Motor neuron (in vitro differentiated cells): ENCODE results near the gene SPRING1. TPM values are rescaled to one million over a fixed set of nuclear protein-coding genes. Genes with fewer than 3 reads are reported as not detected.
"Not testable (repeated sequence)": the region's sequence is repeated elsewhere in the genome, so short reads cannot be mapped to it uniquely, and the experiment has no call there.

ENCODE experiments used
- ATAC-seq, 8 experiments: fragments of 200-7000 bp; cut with Tn5 transposase; replicated peaks in 6 of 8; 2 replicates each; pipeline ENCODE4 v1.8.0; 2021; ENCODE audit warnings: mild to moderate bottlenecking in 8 of 8, moderate library complexity in 8 of 8
- H3K27ac ChIP-seq, 2 donors: fragments of 250-450 bp; sonication (Bioruptor Pico); 2 replicates each; pipeline ENCODE4 v1.9.0; 2021; ENCODE audit warnings: antibody characterized with exemption in 2 of 2, mild to moderate bottlenecking in 2 of 2, moderate library complexity in 1 of 2
- H3K4me1 ChIP-seq, 2 donors: fragments of 250-450 bp; sonication (Bioruptor Pico); replicated peaks in 1 of 2; 2 replicates each; pipeline ENCODE4 v1.6.1; 2021; ENCODE audit warnings: antibody characterized with exemption in 2 of 2, mild to moderate bottlenecking in 2 of 2, moderate library complexity in 1 of 2
- H3K4me3 ChIP-seq, 5 donors: fragments of 250-450 bp; sonication (Bioruptor Pico); 2 replicates each; pipeline ENCODE4 v1.9.0; 2021; ENCODE audit warnings: antibody characterized with exemption in 5 of 5, mild to moderate bottlenecking in 5 of 5, moderate library complexity in 4 of 5
- WGBS, 10 experiments: fragments of 450-650 bp; shearing (Covaris generic); methylation state at CpG; one replicate each; pipeline ENCODE4 v1.0.0; 2022; 5-methylcytosine and 5-hydroxymethylcytosine counted together
- in situ Hi-C, 9 experiments: fragments of 400-800 bp; cut with MboI; loops; one replicate each; pipeline ENCODE4 v1.15.0; 2021; ENCODE audit warnings: low sequenced_read_pairs in 9 of 9, low pct_unique_long_range_greater_than_20kb in 2 of 9; ENCODE audit not compliant: unreplicated experiment in 9 of 9
- total RNA-seq, 8 experiments: library from RNA; unstranded; fragments of 300-600 nt; gene quantifications; 2 replicates each; pipeline versions ENCODE4 v1.2.3 to v1.2.4, GENCODE V29; 2022

Gene SPRING1
- total RNA-seq, 8 experiments from 2014 or later = 11.7 to 43.7 (median 23.9) TPM

- in situ Hi-C loops = no loop called here
- Histone ChIP-seq H3K27ac (no peak overlapping the region), H3K4me3 (no peak overlapping the region), H3K4me1 (peaks cover 0 to 7% of the 10 kb centered on the region in 2 donors)
- WGBS, 10 experiments = 62 to 100% (median 100%) methylated on average over 1 to 4 of the region's 4 CpGs; no CpG with 5 or more reads in 5 of the 10 experiments
- no peak for ATAC-seq
Measured at GRCh38 chr12:116761499-116761898, 23.6 kb upstream of the SPRING1 start.

GRCh38 chr12:116760622-116761020 is 22.8 kb upstream of the SPRING1 start:
- Histone ChIP-seq H3K4me3 (no peak overlapping the region), H3K4me1 (peaks cover 0 to 6% of the 10 kb centered on the region in 2 donors), H3K27ac (no peak overlapping the region)
- in situ Hi-C loops = no loop called here
- 89 to 100% (median 100%) methylated on average over 1 to 7 of the region's 11 CpGs; no CpG with 5 or more reads in 3 of the 10 experiments for WGBS, 10 experiments
- no peak for ATAC-seq

- peak in 1 of 8 experiments; percentile 43 for ATAC-seq
- 70 to 100% (median 89%) methylated on average over 2 to 12 of the region's 22 CpGs; no CpG with 5 or more reads in 3 of the 10 experiments for WGBS, 10 experiments
- Histone ChIP-seq H3K27ac (no peak overlapping the region), H3K4me1 (no peaks in the 10 kb centered on the region), H3K4me3 (no peak overlapping the region)
- in situ Hi-C loops = no loop called here
Measured at GRCh38 chr12:116759783-116760621, 22.1 kb upstream of the SPRING1 start.

GRCh38 chr12:116754783-116755182 is 16.9 kb upstream of the SPRING1 start:
- in situ Hi-C loops, ATAC-seq, H3K27ac ChIP-seq, H3K4me3 ChIP-seq, H3K4me1 ChIP-seq: not testable (repeated sequence)
- WGBS, 10 experiments = 20 to 100% (median 85%) methylated on average over 1 of the region's 1 CpG; no CpG with 5 or more reads in 2 of the 10 experiments

- H3K4me3 ChIP-seq, H3K27ac ChIP-seq, in situ Hi-C loops, H3K4me1 ChIP-seq, ATAC-seq: not testable (repeated sequence)
- 20 to 100% (median 100%) methylated on average over 1 to 5 of the region's 5 CpGs; no CpG with 5 or more reads in 1 of the 10 experiments for WGBS, 10 experiments
Measured at GRCh38 chr12:116754097-116754496, 16.2 kb upstream of the SPRING1 start.

- 83 to 100% (median 90%) methylated on average over 1 to 2 of the region's 4 CpGs; no CpG with 5 or more reads in 7 of the 10 experiments for WGBS, 10 experiments
- ATAC-seq = no peak
Measured at GRCh38 chr12:116750298-116750697, 12.4 kb upstream of the SPRING1 start.

GRCh38 chr12:116749884-116750283 is 12.0 kb upstream of the SPRING1 start:
- Histone ChIP-seq H3K4me3 (no peak overlapping the region), H3K27ac (no peak overlapping the region), H3K4me1 (no peaks in the 10 kb centered on the region)
- WGBS, 10 experiments = no CpG with 5 or more reads among the region's 26 CpGs
- in situ Hi-C loops = no loop called here
- no peak for ATAC-seq

More at GRCh38 chr12:116750298-116750697, 12.4 kb upstream of the SPRING1 start:
- in situ Hi-C loops = no loop called here
- no peak overlapping the region for H3K27ac ChIP-seq
- H3K4me3 ChIP-seq = no peak overlapping the region
- H3K4me1 ChIP-seq = no peaks in the 10 kb centered on the region

- H3K4me1 ChIP-seq = no peaks in the 10 kb centered on the region
- in situ Hi-C loops = no loop called here
- no peak overlapping the region for H3K4me3 ChIP-seq
- no peak overlapping the region for H3K27ac ChIP-seq
- no peak for ATAC-seq
- 80 to 100% (median 85%) methylated on average over 1 to 2 of the region's 4 CpGs; no CpG with 5 or more reads in 3 of the 10 experiments for WGBS, 10 experiments
Measured at GRCh38 chr12:116745554-116745953, 7.7 kb upstream of the SPRING1 start.

- no peak for ATAC-seq
- no peaks in the 10 kb centered on the region for H3K4me1 ChIP-seq
- no peak overlapping the region for H3K4me3 ChIP-seq
- no peak overlapping the region for H3K27ac ChIP-seq
- in situ Hi-C loops = no loop called here
- 17 to 100% (median 70%) methylated on average over 1 of the region's 3 CpGs; no CpG with 5 or more reads in 4 of the 10 experiments for WGBS, 10 experiments
Measured at GRCh38 chr12:116744766-116745165, 6.9 kb upstream of the SPRING1 start.

- 10 to 100% (median 90%) methylated on average over 1 to 2 of the region's 2 CpGs; no CpG with 5 or more reads in 3 of the 10 experiments for WGBS, 10 experiments
Measured at GRCh38 chr12:116742787-116743186, 4.9 kb upstream of the SPRING1 start.

GRCh38 chr12:116739381-116739887 is 1.6 kb upstream of the SPRING1 start:
- ATAC-seq = no peak
- WGBS, 10 experiments = 52 to 100% (median 95%) methylated on average over 1 to 4 of the region's 7 CpGs; no CpG with 5 or more reads in 2 of the 10 experiments

More at GRCh38 chr12:116742787-116743186, 4.9 kb upstream of the SPRING1 start:
- H3K4me3 ChIP-seq, in situ Hi-C loops, H3K4me1 ChIP-seq, ATAC-seq, H3K27ac ChIP-seq: not testable (repeated sequence)

GRCh38 chr12:116736962-116737773 is 701 bp downstream of the SPRING1 start:
- no peak for ATAC-seq
- Histone ChIP-seq H3K4me3 (peak overlapping the region; percentile 64 to 95 (median 75)), H3K4me1 (peaks cover 7 to 11% of the 10 kb centered on the region in 2 donors), H3K27ac (no peak overlapping the region)
- in situ Hi-C loops = no loop called here
- 0 to 2% (median 1%) methylated on average over 1 to 20 of the region's 24 CpGs for WGBS, 10 experiments

More at GRCh38 chr12:116739381-116739887, 1.6 kb upstream of the SPRING1 start:
- Histone ChIP-seq H3K4me1 (peaks cover 7 to 11% of the 10 kb centered on the region in 2 donors), H3K27ac (no peak overlapping the region), H3K4me3 (peak overlapping the region in 2 of 5 donors; percentile 62 to 64)
- in situ Hi-C loops = no loop called here
